Astrocyte (in vitro differentiated cells and primary cell): ENCODE results near the gene NKX1-1. TPM values are rescaled to one million over a fixed set of nuclear protein-coding genes. Genes with fewer than 3 reads are reported as not detected.

Experiments
- DNase-seq: peaks from one replicate; pipeline ENCODE4 v3.0.0-alpha.2; 2010; ENCODE audit warnings: low read depth
- FAIRE-seq: peaks from 2 replicates; lab custom pipeline; 2011; peaks lifted over from hg19 to GRCh38; lab: Jason Lieb, UNC
- H2AFZ ChIP-seq: 2 replicates; pipeline ENCODE4 v1.6.0; 2012; ENCODE audit warnings: low read depth, low read length, inconsistent platforms
- H3K27ac ChIP-seq: 2 replicates; pipeline ENCODE4 v1.5.1; 2011; ENCODE audit warnings: low read depth, low read length, inconsistent platforms
- H3K27me3 ChIP-seq: 2 replicates; pipeline ENCODE4 v1.6.0; 2011; ENCODE audit warnings: low read length, inconsistent platforms; ENCODE audit not compliant: insufficient read depth
- H3K36me3 ChIP-seq: 2 replicates; pipeline ENCODE4 v1.5.1; 2011; ENCODE audit warnings: low read length, inconsistent platforms; ENCODE audit not compliant: insufficient read depth
- H3K4me1 ChIP-seq: 2 replicates; pipeline ENCODE4 v1.5.1; 2011; ENCODE audit warnings: low read length, inconsistent platforms; ENCODE audit not compliant: insufficient read depth
- H3K4me2 ChIP-seq: 2 replicates; pipeline ENCODE4 v1.6.0; 2012; ENCODE audit warnings: low read length, inconsistent platforms
- H3K4me3 ChIP-seq: 2 replicates; pipeline ENCODE4 v1.5.1; 2011; ENCODE audit warnings: low read depth, mild to moderate bottlenecking, low read length, inconsistent platforms; ENCODE audit not compliant: insufficient read depth
- H3K79me2 ChIP-seq: 2 replicates; pipeline ENCODE4 v1.6.0; 2012; ENCODE audit warnings: mild to moderate bottlenecking, low read length, inconsistent platforms; ENCODE audit not compliant: insufficient read depth
- H3K9ac ChIP-seq: 2 replicates; pipeline ENCODE4 v1.6.0; 2012; ENCODE audit warnings: mild to moderate bottlenecking, low read length, inconsistent platforms
- H3K9me3 ChIP-seq: 2 replicates; pipeline ENCODE4 v1.5.1; 2012; ENCODE audit warnings: low read depth, mild to moderate bottlenecking, low read length, inconsistent platforms; ENCODE audit not compliant: insufficient read depth
- H4K20me1 ChIP-seq: 2 replicates; pipeline ENCODE4 v1.6.0; 2012; ENCODE audit warnings: low read length, inconsistent platforms; ENCODE audit not compliant: insufficient read depth
- H3K27ac Mint-ChIP-seq: one replicate; pipeline ENCODE4 v1.8.0; 2021; ENCODE audit warnings: mild to moderate bottlenecking, mixed read lengths; ENCODE audit not compliant: unreplicated experiment
- H3K27me3 Mint-ChIP-seq: one replicate; pipeline ENCODE4 v1.8.0; 2021; ENCODE audit warnings: low read depth, mixed read lengths; ENCODE audit not compliant: unreplicated experiment
- H3K36me3 Mint-ChIP-seq: one replicate; pipeline ENCODE4 v1.8.0; 2021; ENCODE audit warnings: low read depth, mixed read lengths; ENCODE audit not compliant: unreplicated experiment
- H3K4me1 Mint-ChIP-seq: one replicate; pipeline ENCODE4 v1.8.0; 2021; ENCODE audit warnings: low read depth, mixed read lengths; ENCODE audit not compliant: unreplicated experiment
- H3K4me3 Mint-ChIP-seq: one replicate; pipeline ENCODE4 v1.8.0; 2021; ENCODE audit warnings: mild to moderate bottlenecking, moderate library complexity, mixed read lengths; ENCODE audit not compliant: unreplicated experiment
- H3K9me3 Mint-ChIP-seq: one replicate; pipeline ENCODE4 v1.8.0; 2021; ENCODE audit warnings: mild to moderate bottlenecking, mixed read lengths; ENCODE audit not compliant: unreplicated experiment
- CTCF ChIP-seq: IDR thresholded peaks from 2 replicates; pipeline ENCODE4 v1.5.1; 2011; ENCODE audit warnings: low read depth, mild to moderate bottlenecking, inconsistent platforms, low read length, moderate library complexity; ENCODE audit not compliant: insufficient read depth
- EZH2 ChIP-seq: IDR thresholded peaks from 2 replicates; pipeline ENCODE4 v1.6.1; 2012; ENCODE audit warnings: mild to moderate bottlenecking, low read length, inconsistent platforms; ENCODE audit not compliant: insufficient read depth
- total RNA-seq: library from RNA; stranded (reverse); gene quantifications from 2 replicates; pipeline ENCODE4 v1.2.1, GENCODE V29; 2021

NKX1-1 gene
- total RNA-seq, 1 donor from 2014 or later, result not detected

GRCh38 chr4:1354136-1354982, 51.9 kb downstream of the NKX1-1 start:
- Histone ChIP-seq H4K20me1 (peaks cover 13% of the 10 kb centered on the region), H3K9me3 (no peaks in the 10 kb centered on the region), H3K9ac (no peak overlapping the region), H3K27ac (no peak overlapping the region), H3K27me3 (no peaks in the 10 kb centered on the region), H3K4me3 (no peak overlapping the region), H3K36me3 (no peaks in the 10 kb centered on the region), H2AFZ (no peak overlapping the region), H3K79me2 (peaks cover 9% of the 10 kb centered on the region), H3K4me1 (no peaks in the 10 kb centered on the region), H3K4me2 (no peak overlapping the region)
- peaks cover 19% of the 10 kb centered on the region for H3K36me3 Mint-ChIP-seq
- no peak overlapping the region for H3K27ac Mint-ChIP-seq
- DNase-seq, result no peak
- no peak for FAIRE-seq
- peaks cover 7% of the 10 kb centered on the region for H3K4me1 Mint-ChIP-seq
- H3K4me3 Mint-ChIP-seq, result no peak overlapping the region
- H3K9me3 Mint-ChIP-seq, result no peaks in the 10 kb centered on the region
- TF ChIP-seq CTCF (no peak), EZH2 (no peak)
- H3K27me3 Mint-ChIP-seq, result no peaks in the 10 kb centered on the region

GRCh38 chr4:1353186-1354055, 52.8 kb downstream of the NKX1-1 start:
- no peak overlapping the region for H3K4me3 Mint-ChIP-seq
- H3K27ac ChIP-seq, result no peak overlapping the region
- peaks cover 14% of the 10 kb centered on the region for H3K4me1 Mint-ChIP-seq
- no peak overlapping the region for H3K9ac ChIP-seq
- no peaks in the 10 kb centered on the region for H3K4me1 ChIP-seq
- no peaks in the 10 kb centered on the region for H3K27me3 Mint-ChIP-seq
- no peak for FAIRE-seq
- peaks cover 18% of the 10 kb centered on the region for H3K79me2 ChIP-seq
- no peak overlapping the region for H3K27ac Mint-ChIP-seq
- no peak overlapping the region for H3K4me3 ChIP-seq
- H3K36me3 Mint-ChIP-seq, result peaks cover 11% of the 10 kb centered on the region
- H2AFZ ChIP-seq, result no peak overlapping the region
- DNase-seq, result no peak
- no peaks in the 10 kb centered on the region for H3K27me3 ChIP-seq
- no peak overlapping the region for H3K4me2 ChIP-seq
- no peaks in the 10 kb centered on the region for H3K36me3 ChIP-seq
- no peak for TF ChIP-seq CTCF
- TF ChIP-seq EZH2, result no peak
- H3K9me3 ChIP-seq, result no peaks in the 10 kb centered on the region
- H3K9me3 Mint-ChIP-seq, result no peaks in the 10 kb centered on the region
- H4K20me1 ChIP-seq, result peaks cover 13% of the 10 kb centered on the region

Other genes with a start within 250 kb of the NKX1-1 start
- gene SPON2, start 233.9 kb downstream of the NKX1-1 start, total RNA-seq, result 47.8 and 55.5 TPM in 2 replicates
- gene CTBP1, start 157.3 kb downstream of the NKX1-1 start, total RNA-seq, result 115 and 136 TPM in 2 replicates
- gene MAEA, start 116.6 kb downstream of the NKX1-1 start, total RNA-seq, result 73.3 and 79.3 TPM in 2 replicates
- 14.2 and 14.8 TPM in 2 replicates for gene UVSSA, start 59.2 kb downstream of the NKX1-1 start, total RNA-seq